OCI-LY3 (cell line): Measurements from ENCODE around the gene NDUFB10.

ENCODE experiments used
- H2AFZ ChIP-seq: fragments of 200-600, 300-600 bp; shearing (Covaris generic); 2 replicates; pipeline ENCODE4 v1.6.0; 2014; ENCODE audit warnings: antibody characterized with exemption, low read depth, low read length
- H3K27ac ChIP-seq: fragments of 200-600, 300-600 bp; sonication (generic); 2 replicates; pipeline ENCODE4 v1.5.1; 2014; ENCODE audit warnings: mild to moderate bottlenecking, low read length, moderate library complexity, mixed read lengths
- H3K27me3 ChIP-seq: fragments of 200-600, 300-600 bp; sonication (generic); 2 replicates; pipeline ENCODE4 v1.6.1; 2014; ENCODE audit warnings: low read depth, low read length, mixed read lengths
- H3K36me3 ChIP-seq: fragments of 200-600, 300-600 bp; sonication (generic); replicated peaks from 2 replicates; pipeline ENCODE3; 2014; ENCODE audit warnings: low read depth, low read length, mixed read lengths
- H3K4me1 ChIP-seq: fragments of 300-600, 200-600 bp; sonication (generic); 2 replicates; pipeline ENCODE4 v1.6.1; 2014; ENCODE audit warnings: low read length, mixed read lengths
- H3K4me2 ChIP-seq: fragments of 200-600, 300-600 bp; sonication (generic); 2 replicates; pipeline ENCODE4 v1.6.1; 2014; ENCODE audit warnings: low read length, mixed read lengths
- H3K4me3 ChIP-seq: fragments of 300-600, 200-600 bp; sonication (generic); 2 replicates; pipeline ENCODE4 v1.5.1; 2014; ENCODE audit warnings: antibody characterized with exemption, mild to moderate bottlenecking, low read length, moderate library complexity
- H3K79me2 ChIP-seq: fragments of 300-600, 200-600 bp; shearing (Covaris generic); 2 replicates; pipeline ENCODE4 v1.6.1; 2014; ENCODE audit warnings: mild to moderate bottlenecking, low read length, mixed read lengths
- H3K9ac ChIP-seq: fragments of 300-600, 200-600 bp; shearing (Covaris generic); 2 replicates; pipeline ENCODE4 v1.6.0; 2014; ENCODE audit warnings: mild to moderate bottlenecking, low read length, moderate library complexity
- H3K9me3 ChIP-seq: fragments of 200-600, 300-600 bp; shearing (Covaris generic); 2 replicates; pipeline ENCODE4 v1.6.1; 2014; ENCODE audit warnings: low read length, mixed read lengths; ENCODE audit not compliant: insufficient read depth
- H4K20me1 ChIP-seq: fragments of 200-600, 300-600 bp; sonication (generic); 2 replicates; pipeline ENCODE4 v1.6.1; 2016; ENCODE audit warnings: low read length, mixed read lengths; ENCODE audit not compliant: insufficient read depth
- CTCF ChIP-seq: fragments of 200-600, 300-600 bp; sonication (generic); IDR thresholded peaks from 2 replicates; pipeline ENCODE4 v1.5.1; 2014; ENCODE audit warnings: antibody characterized with exemption, low read length, low read depth
- EZH2phosphoT487 ChIP-seq: fragments of 200-600 bp; shearing (Covaris generic); IDR thresholded peaks from 2 replicates; pipeline ENCODE4 v1.6.1; 2018; ENCODE audit warnings: antibody characterized with exemption, mixed run types, low read depth

NDUFB10 gene

GRCh38 chr16:1983544-1984346, 24.4 kb downstream of the NDUFB10 start, which contains the start of gene GFER:
Gene GFER (plus strand): TSS chr16:1984193. CDS start chr16:1984219, 26 bp downstream.
- Histone ChIP-seq H2AFZ (peak within 1 kb of the TSS; percentile 55; the same call in 1 of the 2 replicates), H4K20me1 (no peaks in the 10 kb centered on the region), H3K4me3 (peak within 1 kb of the TSS; percentile 95), H3K4me2 (peak within 1 kb of the TSS; percentile 98), H3K36me3 (peaks cover 16% of the 10 kb centered on the region), H3K9me3 (no peaks in the 10 kb centered on the region), H3K27me3 (no peaks in the 10 kb centered on the region), H3K27ac (no peak within 1 kb of the TSS), H3K9ac (peak within 1 kb of the TSS; percentile 88), H3K79me2 (peaks cover 12% of the 10 kb centered on the region), H3K4me1 (peaks cover 10% of the 10 kb centered on the region)
- TF ChIP-seq CTCF (no peak), EZH2phosphoT487 (no peak)

- peaks cover 14% of the 10 kb centered on the region for H3K36me3 ChIP-seq
- peak overlapping the region; percentile 88 for H3K9ac ChIP-seq
- peak overlapping the region; percentile 95 for H3K4me3 ChIP-seq
- H3K27ac ChIP-seq = no peak overlapping the region
- peak overlapping the region; percentile 98 for H3K4me2 ChIP-seq
- no peaks in the 10 kb centered on the region for H4K20me1 ChIP-seq
- no peak overlapping the region; the same call in 1 of the 2 replicates for H2AFZ ChIP-seq
- H3K9me3 ChIP-seq = no peaks in the 10 kb centered on the region
- H3K79me2 ChIP-seq = peaks cover 12% of the 10 kb centered on the region
- peaks cover 10% of the 10 kb centered on the region for H3K4me1 ChIP-seq
- TF ChIP-seq EZH2phosphoT487 = no peak
- no peak for TF ChIP-seq CTCF
- no peaks in the 10 kb centered on the region for H3K27me3 ChIP-seq
Measured at GRCh38 chr16:1984347-1985225, 25.2 kb downstream of the NDUFB10 start.

GRCh38 chr16:1985466-1986150, 26.3 kb downstream of the NDUFB10 start:
- H3K9me3 ChIP-seq = no peaks in the 10 kb centered on the region
- peak overlapping the region; percentile 98 for H3K4me2 ChIP-seq
- peaks cover 12% of the 10 kb centered on the region for H3K79me2 ChIP-seq
- no peaks in the 10 kb centered on the region for H3K27me3 ChIP-seq
- no peak for TF ChIP-seq EZH2phosphoT487
- no peak for TF ChIP-seq CTCF
- peaks cover 14% of the 10 kb centered on the region for H3K36me3 ChIP-seq
- no peaks in the 10 kb centered on the region for H4K20me1 ChIP-seq
- no peak overlapping the region for H3K27ac ChIP-seq
- H3K4me1 ChIP-seq = peaks cover 11% of the 10 kb centered on the region
- H3K9ac ChIP-seq = peak overlapping the region; percentile 88
- peak overlapping the region; percentile 95 for H3K4me3 ChIP-seq
- H2AFZ ChIP-seq = no peak overlapping the region
